ENCODE results near the gene GM2A. TPM values are rescaled to one million over a fixed set of nuclear protein-coding genes. Genes with fewer than 3 reads are reported as not detected.

The GM2A gene
- total and polyA plus RNA-seq, 8 donors = 28.3 to 70.0 (median 37.0) TPM

DNA sequence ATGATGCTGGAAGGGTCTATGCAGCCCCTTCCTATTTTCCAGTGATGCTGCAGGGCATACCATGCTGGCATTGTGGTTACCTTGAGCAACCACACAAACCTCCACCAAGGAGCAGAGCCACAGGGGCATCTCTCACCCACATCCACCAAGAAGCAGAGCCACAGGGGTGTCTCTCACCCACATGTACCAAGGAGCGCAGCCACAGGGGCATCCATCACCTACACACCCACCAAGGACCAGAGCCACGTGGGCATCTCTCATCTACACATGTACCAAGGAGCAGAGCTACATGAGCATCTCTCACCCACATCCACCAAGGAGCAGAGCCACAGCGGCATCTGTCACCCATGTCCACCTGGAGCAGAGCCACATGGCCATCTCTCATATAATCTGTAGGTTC is 8.8 kb upstream of the GM2A start:
- Histone ChIP-seq H3K27ac (no peak overlapping the region), H3K4me3 (no peak overlapping the region), H3K9me3 (no peaks in the 10 kb centered on the region), H3K27me3 (no peaks in the 10 kb centered on the region), H3K4me1 (peaks cover 0 to 21% of the 10 kb centered on the region in 2 donors), H3K36me3 (no peaks in the 10 kb centered on the region)
- intact Hi-C loops (cut with DNase I) = no loop called here
- ATAC-seq = no peak
- DNase-seq = no peak
- TF ChIP-seq, protein P1, sequence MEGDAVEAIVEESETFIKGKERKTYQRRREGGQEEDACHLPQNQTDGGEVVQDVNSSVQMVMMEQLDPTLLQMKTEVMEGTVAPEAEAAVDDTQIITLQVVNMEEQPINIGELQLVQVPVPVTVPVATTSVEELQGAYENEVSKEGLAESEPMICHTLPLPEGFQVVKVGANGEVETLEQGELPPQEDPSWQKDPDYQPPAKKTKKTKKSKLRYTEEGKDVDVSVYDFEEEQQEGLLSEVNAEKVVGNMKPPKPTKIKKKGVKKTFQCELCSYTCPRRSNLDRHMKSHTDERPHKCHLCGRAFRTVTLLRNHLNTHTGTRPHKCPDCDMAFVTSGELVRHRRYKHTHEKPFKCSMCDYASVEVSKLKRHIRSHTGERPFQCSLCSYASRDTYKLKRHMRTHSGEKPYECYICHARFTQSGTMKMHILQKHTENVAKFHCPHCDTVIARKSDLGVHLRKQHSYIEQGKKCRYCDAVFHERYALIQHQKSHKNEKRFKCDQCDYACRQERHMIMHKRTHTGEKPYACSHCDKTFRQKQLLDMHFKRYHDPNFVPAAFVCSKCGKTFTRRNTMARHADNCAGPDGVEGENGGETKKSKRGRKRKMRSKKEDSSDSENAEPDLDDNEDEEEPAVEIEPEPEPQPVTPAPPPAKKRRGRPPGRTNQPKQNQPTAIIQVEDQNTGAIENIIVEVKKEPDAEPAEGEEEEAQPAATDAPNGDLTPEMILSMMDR (IDR thresholded peaks at IDR 0.05) = no peak

DNA sequence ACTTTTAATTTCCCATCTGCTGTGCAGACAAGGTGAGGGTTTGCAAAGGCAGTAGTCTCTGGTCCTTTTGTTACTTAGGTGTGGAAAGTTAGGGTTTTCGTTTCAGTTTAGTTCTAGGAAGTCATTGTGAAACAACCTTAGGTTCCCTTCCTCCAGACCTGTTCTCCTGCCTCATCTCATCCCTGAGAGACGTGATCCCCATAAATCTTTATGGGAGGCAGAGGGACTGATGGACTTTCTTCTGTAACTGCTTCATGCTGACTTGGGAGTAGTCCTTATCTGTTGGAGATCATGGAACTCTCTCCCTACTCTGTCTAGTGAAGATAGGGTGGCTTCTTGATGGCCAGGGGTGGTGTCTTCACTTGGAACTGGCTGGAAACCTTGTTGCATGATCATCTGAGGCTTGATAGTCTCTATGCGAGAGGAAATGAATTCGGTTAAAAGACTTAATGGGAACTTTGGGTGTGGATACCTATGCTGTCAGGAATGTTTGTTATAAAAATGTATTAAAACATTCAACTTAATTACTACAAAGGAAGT is 7.2 kb upstream of the GM2A start:
- H3K27ac ChIP-seq = no peak overlapping the region
- no peaks in the 10 kb centered on the region for H3K36me3 ChIP-seq
- no peaks in the 10 kb centered on the region for H3K9me3 ChIP-seq
- H3K4me3 ChIP-seq = no peak overlapping the region
- peaks cover 0 to 13% of the 10 kb centered on the region in 2 donors for H3K4me1 ChIP-seq
- ATAC-seq (no peak), DNase-seq (no peak)
- no peaks in the 10 kb centered on the region for H3K27me3 ChIP-seq
- TF ChIP-seq, protein P1 (IDR thresholded peaks at IDR 0.05) = no peak
- intact Hi-C loops (cut with DNase I) = no loop called here

DNA sequence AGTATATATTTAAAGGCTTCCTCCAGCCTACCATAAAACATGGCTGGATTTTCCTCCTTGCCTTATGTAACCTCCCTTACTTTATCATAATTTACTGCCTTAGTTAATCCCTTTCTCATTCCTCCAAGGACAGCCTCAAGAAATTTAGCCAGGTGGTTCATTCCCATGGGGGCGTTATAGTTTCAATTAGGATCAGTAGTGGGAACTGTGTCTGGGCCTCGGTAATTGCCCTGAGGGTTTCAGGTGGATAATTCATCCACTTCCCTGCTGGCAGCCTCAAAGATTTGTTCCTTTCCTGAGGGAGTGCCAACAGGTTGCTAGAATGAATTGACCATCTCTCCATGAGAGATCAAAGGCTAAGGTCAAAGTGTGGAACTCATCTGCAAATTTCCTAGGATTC is 4.3 kb upstream of the GM2A start:
- Histone ChIP-seq H3K27ac (no peak overlapping the region), H3K4me1 (peaks cover 1 to 15% of the 10 kb centered on the region in 2 donors), H3K36me3 (no peaks in the 10 kb centered on the region), H3K4me3 (no peak overlapping the region), H3K27me3 (no peaks in the 10 kb centered on the region), H3K9me3 (no peaks in the 10 kb centered on the region)
- ATAC-seq (no peak), DNase-seq (no peak)
- TF ChIP-seq, protein P1 (IDR thresholded peaks at IDR 0.05) = no peak
- intact Hi-C loops (cut with DNase I) = no loop called here

GRCh38 chr5:151249281-151249680 is 3.7 kb upstream of the GM2A start:
- Histone ChIP-seq H3K4me3 (no peak overlapping the region), H3K4me1 (peaks cover 5 to 21% of the 10 kb centered on the region in 2 donors), H3K27me3 (no peaks in the 10 kb centered on the region), H3K9me3 (no peaks in the 10 kb centered on the region), H3K36me3 (no peaks in the 10 kb centered on the region), H3K27ac (no peak overlapping the region)
- intact Hi-C loops (cut with DNase I) = no loop called here
- DNase-seq (no peak), ATAC-seq (no peak)
- TF ChIP-seq, protein P1 (IDR thresholded peaks at IDR 0.05) = no peak

- ATAC-seq = no peak
- H3K4me3 ChIP-seq = no peak overlapping the region
- H3K36me3 ChIP-seq = no peaks in the 10 kb centered on the region
- intact Hi-C loops (cut with DNase I) = no loop called here
- no peak overlapping the region for H3K27ac ChIP-seq
- peak in 1 of 4 donors; percentile 19 for DNase-seq
- H3K9me3 ChIP-seq = no peaks in the 10 kb centered on the region
- H3K4me1 ChIP-seq = peaks cover 5 to 33% of the 10 kb centered on the region in 2 donors
- TF ChIP-seq, protein P1 (IDR thresholded peaks at IDR 0.05) = no peak
- no peaks in the 10 kb centered on the region for H3K27me3 ChIP-seq
Observed at GRCh38 chr5:151250346-151251000, 2.5 kb upstream of the GM2A start.
